Progenitor cell of endocrine pancreas (in vitro differentiated cells): Measurements from ENCODE around the gene KRTAP2-3. TPM values are rescaled to one million over a fixed set of nuclear protein-coding genes. Genes with fewer than 3 reads are reported as not detected.

Source experiments
- DNase-seq: peaks from one replicate; pipeline ENCODE4 v3.0.0; 2021; ENCODE audit warnings: low spot score; ENCODE audit not compliant: unreplicated experiment
- H3K27ac Mint-ChIP-seq: 2 replicates; pipeline ENCODE4 v1.8.0; 2021; ENCODE audit warnings: mild to moderate bottlenecking, moderate library complexity, mixed read lengths
- H3K27me3 Mint-ChIP-seq: 2 replicates; pipeline ENCODE4 v1.8.0; 2021; ENCODE audit warnings: mixed read lengths
- H3K36me3 Mint-ChIP-seq: 2 replicates; pipeline ENCODE4 v1.8.0; 2022; ENCODE audit warnings: mixed read lengths; ENCODE audit not compliant: insufficient read depth
- H3K4me1 Mint-ChIP-seq: 2 replicates; pipeline ENCODE4 v1.8.0; 2021; ENCODE audit warnings: low read depth, mixed read lengths
- H3K4me3 Mint-ChIP-seq: 2 replicates; pipeline ENCODE4 v1.8.0; 2021; ENCODE audit warnings: low read depth, mild to moderate bottlenecking, moderate library complexity, mixed read lengths
- H3K9me3 Mint-ChIP-seq: 2 replicates; pipeline ENCODE4 v1.8.0; 2021; ENCODE audit warnings: low read depth, mixed read lengths
- total RNA-seq: library from RNA; stranded (reverse); gene quantifications from 2 replicates; pipeline ENCODE4 v1.2.1, GENCODE V29; 2021
- TF ChIP-seq, protein P1 (sequence below): fragments of 200-600 bp; sonication (generic); IDR thresholded peaks from one replicate; pipeline ENCODE4 v1.5.0; 2021; ENCODE audit warnings: antibody characterized with exemption, mild to moderate bottlenecking; ENCODE audit not compliant: unreplicated experiment

Gene KRTAP2-3
- total RNA-seq, 1 donor from 2014 or later: not detected

GRCh38 chr17:41020336-41020735 is 39.6 kb downstream of the KRTAP2-3 start:
- H3K4me1 Mint-ChIP-seq: peaks cover 4% of the 10 kb centered on the region
- H3K36me3 Mint-ChIP-seq: no peaks in the 10 kb centered on the region
- TF ChIP-seq, protein P1, sequence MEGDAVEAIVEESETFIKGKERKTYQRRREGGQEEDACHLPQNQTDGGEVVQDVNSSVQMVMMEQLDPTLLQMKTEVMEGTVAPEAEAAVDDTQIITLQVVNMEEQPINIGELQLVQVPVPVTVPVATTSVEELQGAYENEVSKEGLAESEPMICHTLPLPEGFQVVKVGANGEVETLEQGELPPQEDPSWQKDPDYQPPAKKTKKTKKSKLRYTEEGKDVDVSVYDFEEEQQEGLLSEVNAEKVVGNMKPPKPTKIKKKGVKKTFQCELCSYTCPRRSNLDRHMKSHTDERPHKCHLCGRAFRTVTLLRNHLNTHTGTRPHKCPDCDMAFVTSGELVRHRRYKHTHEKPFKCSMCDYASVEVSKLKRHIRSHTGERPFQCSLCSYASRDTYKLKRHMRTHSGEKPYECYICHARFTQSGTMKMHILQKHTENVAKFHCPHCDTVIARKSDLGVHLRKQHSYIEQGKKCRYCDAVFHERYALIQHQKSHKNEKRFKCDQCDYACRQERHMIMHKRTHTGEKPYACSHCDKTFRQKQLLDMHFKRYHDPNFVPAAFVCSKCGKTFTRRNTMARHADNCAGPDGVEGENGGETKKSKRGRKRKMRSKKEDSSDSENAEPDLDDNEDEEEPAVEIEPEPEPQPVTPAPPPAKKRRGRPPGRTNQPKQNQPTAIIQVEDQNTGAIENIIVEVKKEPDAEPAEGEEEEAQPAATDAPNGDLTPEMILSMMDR: no peak
- no peak overlapping the region for H3K27ac Mint-ChIP-seq
- no peak for DNase-seq
- no peak overlapping the region for H3K4me3 Mint-ChIP-seq
- peaks cover 2% of the 10 kb centered on the region for H3K9me3 Mint-ChIP-seq
- peaks cover 4% of the 10 kb centered on the region for H3K27me3 Mint-ChIP-seq

DNA sequence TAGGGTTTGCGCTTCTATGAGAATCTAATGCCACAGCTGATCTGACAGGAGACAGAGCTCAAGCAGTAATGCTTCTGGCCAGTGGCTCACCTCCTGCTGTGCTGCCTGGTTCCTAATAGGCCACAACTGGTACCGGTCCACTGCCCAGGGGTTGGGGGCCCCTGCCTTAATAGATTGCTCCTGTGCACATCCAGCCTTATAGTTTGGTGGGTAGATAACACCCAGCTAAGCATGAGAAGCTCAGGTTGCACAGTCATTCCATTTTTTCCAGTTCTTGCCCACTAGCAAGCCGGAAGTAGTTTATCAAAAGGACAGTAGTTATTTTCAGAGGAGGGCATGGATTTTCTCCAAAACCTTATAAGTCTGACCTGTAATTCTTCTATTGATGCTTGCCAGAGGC is 40.5 kb downstream of the KRTAP2-3 start:
- Mint-ChIP-seq H3K27me3 (no peaks in the 10 kb centered on the region), H3K4me3 (no peak overlapping the region), H3K36me3 (no peaks in the 10 kb centered on the region), H3K27ac (no peak overlapping the region), H3K4me1 (peaks cover 4% of the 10 kb centered on the region), H3K9me3 (peaks cover 2% of the 10 kb centered on the region)
- TF ChIP-seq, protein P1: no peak
- no peak for DNase-seq

DNA sequence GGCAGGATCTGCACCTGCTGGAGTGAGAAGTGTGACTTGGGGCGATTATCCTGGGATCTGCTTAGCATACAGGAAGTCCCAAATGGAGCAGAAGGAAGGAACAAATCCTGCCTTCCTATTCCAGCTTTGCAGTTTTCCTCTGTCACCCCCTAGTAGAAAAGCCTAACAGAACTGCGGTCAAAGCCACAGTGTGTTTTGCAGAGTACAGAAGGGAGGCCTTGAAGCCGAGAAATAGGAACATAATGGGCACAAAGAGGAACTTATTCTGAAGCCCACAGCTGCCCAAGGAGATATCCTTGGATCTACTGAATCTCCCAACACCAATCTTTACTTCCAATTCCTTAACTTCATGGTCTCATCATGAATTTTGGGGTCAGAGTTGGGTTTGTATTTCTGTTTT is 41.4 kb downstream of the KRTAP2-3 start:
- Mint-ChIP-seq H3K36me3 (no peaks in the 10 kb centered on the region), H3K27ac (no peak overlapping the region)

GRCh38 chr17:41016578-41017215 is 43.2 kb downstream of the KRTAP2-3 start:
- no peak for DNase-seq
- TF ChIP-seq, protein P1: no peak
- Mint-ChIP-seq H3K4me1 (peaks cover 4% of the 10 kb centered on the region), H3K27ac (no peak overlapping the region), H3K4me3 (no peak overlapping the region), H3K36me3 (no peaks in the 10 kb centered on the region), H3K9me3 (peaks cover 2% of the 10 kb centered on the region), H3K27me3 (no peaks in the 10 kb centered on the region)

More for the DNA sequence above, 41.4 kb downstream of the KRTAP2-3 start:
- no peak for DNase-seq
- TF ChIP-seq, protein P1: no peak
- H3K4me3 Mint-ChIP-seq: no peak overlapping the region
- H3K27me3 Mint-ChIP-seq: no peaks in the 10 kb centered on the region
- peaks cover 4% of the 10 kb centered on the region for H3K4me1 Mint-ChIP-seq
- H3K9me3 Mint-ChIP-seq: peaks cover 2% of the 10 kb centered on the region

- Mint-ChIP-seq H3K27ac (no peak overlapping the region), H3K9me3 (no peaks in the 10 kb centered on the region), H3K36me3 (no peaks in the 10 kb centered on the region), H3K4me3 (no peak overlapping the region), H3K27me3 (no peaks in the 10 kb centered on the region), H3K4me1 (peaks cover 4% of the 10 kb centered on the region)
- TF ChIP-seq, protein P1: no peak
- DNase-seq: no peak
These were observed 44.5 kb downstream of the KRTAP2-3 start for GRCh38 chr17:41015454-41015853.
